Epithelial cell of proximal tubule (primary cell): Measurements from ENCODE around the gene OR51E1. TPM values are rescaled to one million over a fixed set of nuclear protein-coding genes. Genes with fewer than 3 reads are reported as not detected.

ENCODE experiments used
- DNase-seq: peaks from one replicate; pipeline ENCODE4 v3.0.0-alpha.2; 2011; ENCODE audit warnings: low read depth
- H3K4me3 ChIP-seq: 2 replicates; pipeline ENCODE4 v1.5.1; 2011; ENCODE audit warnings: low read depth, mild to moderate bottlenecking, low read length
- CTCF ChIP-seq: conservative IDR thresholded peaks from 2 replicates; pipeline ENCODE4 v1.5.1; 2012; ENCODE audit warnings: low read depth, mild to moderate bottlenecking, low read length
- total RNA-seq: library from RNA; depleted of rRNA; stranded (reverse); fragments of >200 nt; gene quantifications from 2 replicates; pipeline ENCODE4 v1.2.3, GENCODE V29; 2015

Gene OR51E1
- total RNA-seq, 1 donor from 2014 or later: not detected

- DNase-seq: no peak
- no peak for TF ChIP-seq CTCF
- no peak overlapping the region for H3K4me3 ChIP-seq
Observed at GRCh38 chr11:4665424-4665823, 21.6 kb downstream of the OR51E1 start.

- no peak overlapping the region for H3K4me3 ChIP-seq
- TF ChIP-seq CTCF: no peak
- no peak for DNase-seq
Observed at GRCh38 chr11:4671741-4672140, 28.0 kb downstream of the OR51E1 start.

GRCh38 chr11:4672470-4672869, 28.7 kb downstream of the OR51E1 start:
- no peak for DNase-seq
- no peak for TF ChIP-seq CTCF

GRCh38 chr11:4673781-4674180, 30.0 kb downstream of the OR51E1 start:
- no peak for TF ChIP-seq CTCF
- no peak for DNase-seq

More at GRCh38 chr11:4672470-4672869, 28.7 kb downstream of the OR51E1 start:
- H3K4me3 ChIP-seq: no peak overlapping the region

GRCh38 chr11:4677948-4678347, 34.2 kb downstream of the OR51E1 start:
- H3K4me3 ChIP-seq: no peak overlapping the region
- no peak for TF ChIP-seq CTCF
- no peak for DNase-seq

More at GRCh38 chr11:4673781-4674180, 30.0 kb downstream of the OR51E1 start:
- no peak overlapping the region for H3K4me3 ChIP-seq

GRCh38 chr11:4680341-4680740, 36.6 kb downstream of the OR51E1 start:
- TF ChIP-seq CTCF: no peak

GRCh38 chr11:4682623-4683419, 39.0 kb downstream of the OR51E1 start:
- no peak overlapping the region for H3K4me3 ChIP-seq
- TF ChIP-seq CTCF: no peak
- DNase-seq: no peak

More at GRCh38 chr11:4680341-4680740, 36.6 kb downstream of the OR51E1 start:
- no peak overlapping the region for H3K4me3 ChIP-seq
- no peak for DNase-seq
